ENCODE results near the gene MSMB. TPM values are rescaled to one million over a fixed set of nuclear protein-coding genes. Genes with fewer than 3 reads are reported as not detected.
"Not testable (repeated sequence)": the region's sequence is repeated elsewhere in the genome, so short reads cannot be mapped to it uniquely, and the experiment has no call there.

The MSMB gene
- total and polyA plus RNA-seq, 2 of the 8 experiments (the other 6 are each of a cell fraction or from before 2014, with no cell fraction given): not detected

- H2BK15ac ChIP-seq (ENCODE audit: low read length); H3K27me3 ChIP-seq (replicated peaks in 1 of 4; ENCODE audit: control insufficient read depth in 3 of 4, extremely low read depth in 1 of 4, insufficient read depth in 3 of 4, low read length in 3 of 4); H3K27ac ChIP-seq (ENCODE audit: low read depth, low read length); POLR2A ChIA-PET (ENCODE audit: partially characterized antibody); H3K4ac ChIP-seq (replicated peaks; ENCODE audit: insufficient read length, low read depth, low read length); H3K79me2 ChIP-seq (ENCODE audit: control insufficient read depth in 1 of 2, insufficient read depth in 2 of 2, low read length in 2 of 2); H4K5ac ChIP-seq (ENCODE audit: insufficient read length, low read depth, low read length); H2BK20ac ChIP-seq (ENCODE audit: low read length); H2BK12ac ChIP-seq (ENCODE audit: low read depth, low read length); H3K36me3 ChIP-seq (ENCODE audit: control insufficient read depth in 2 of 4, insufficient read depth in 4 of 4, low read length in 3 of 4); H4K91ac ChIP-seq (replicated peaks; ENCODE audit: insufficient read length, low read length); H3K14ac ChIP-seq (ENCODE audit: insufficient read length); H3K23me2 ChIP-seq (ENCODE audit: low read depth, low read length); H3K79me1 ChIP-seq (ENCODE audit: low read depth, low read length); H2BK120ac ChIP-seq (replicated peaks; ENCODE audit: low read depth, low read length); FAIRE-seq; H3K23ac ChIP-seq (ENCODE audit: insufficient read length); H3K9ac ChIP-seq (replicated peaks in 1 of 4; ENCODE audit: extremely low read depth in 1 of 4, low read depth in 3 of 4, low read length in 3 of 4); H3K4me3 ChIP-seq (ENCODE audit: extremely low read depth in 1 of 4, insufficient read depth in 2 of 4, low read depth in 3 of 4, low read length in 4 of 4); H2AFZ ChIP-seq (ENCODE audit: low read length); H3K9me3 ChIP-seq (ENCODE audit: insufficient read depth in 2 of 2, low read depth in 1 of 2, low read length in 1 of 2); H3K4me2 ChIP-seq (ENCODE audit: insufficient read depth in 1 of 2, low read depth in 2 of 2, low read length in 2 of 2); DNase-seq (ENCODE audit: low read depth in 1 of 2, low spot score in 2 of 2); H3K56ac ChIP-seq (replicated peaks; ENCODE audit: insufficient read length, low read depth, low read length); H2BK5ac ChIP-seq (ENCODE audit: low read depth, low read length); H4K8ac ChIP-seq (ENCODE audit: extremely low read depth, insufficient read depth, low read length); H4K20me1 ChIP-seq (replicated peaks in 1 of 2; ENCODE audit: control insufficient read depth in 1 of 2, insufficient read depth in 2 of 2, low read length in 2 of 2); H3K18ac ChIP-seq (ENCODE audit: extremely low read depth, low read length); H2AK5ac ChIP-seq (ENCODE audit: low read depth, low read length): not testable (repeated sequence)
- peaks cover 2 to 14% (median 6%) of the 10 kb centered on the region in 4 experiments; a peak in 5 of 7 replicates for H3K4me1 ChIP-seq (replicated peaks in 1 of 4; ENCODE audit: control insufficient read depth in 3 of 4, insufficient read depth in 4 of 4, low read length in 3 of 4)
- 78% methylated on average over 11 of the region's 11 CpGs; no CpG with 5 or more reads in 1 of the 2 experiments for WGBS, 2 experiments (ENCODE audit: extremely low coverage in 1 of 2, insufficient coverage in 1 of 2, insufficient read length in 1 of 2, insufficient replicate concordance in 2 of 2, low coverage in 1 of 2, low lambda C conversion rate in 2 of 2, missing lambda C conversion rate in 1 of 2)
- CTCF ChIA-PET (ENCODE audit: partially characterized antibody): interaction anchor here (0.6 kb wide), 1 partner anchor 12 kb away, joined by 3 read pairs; no protein-coding TSS in a partner anchor
Observed at GRCh38 chr10:46049497-46049831, 3.4 kb upstream of the MSMB start.

All from H1 (cell line).